ENCODE measurements around the gene BIK.
"Not testable (repeated sequence)": the region's sequence is repeated elsewhere in the genome, so short reads cannot be mapped to it uniquely, and the experiment has no call there.

BIK gene

GRCh38 chr22:43094085-43094484 is 16.5 kb upstream of the BIK start:
- H3K27ac ChIP-seq, result no peak overlapping the region
- no peak for TF ChIP-seq ZFX (IDR thresholded peaks at IDR 0.05; ENCODE audit: borderline replicate concordance)
- TF ChIP-seq CTCF (IDR thresholded peaks at IDR 0.05), result peak; percentile 19; the same call in 1 of the 2 replicates

GRCh38 chr22:43094551-43094950 is 16.0 kb upstream of the BIK start:
- H3K27ac ChIP-seq, result no peak overlapping the region

GRCh38 chr22:43096420-43096819 is 14.1 kb upstream of the BIK start:
- H3K27ac ChIP-seq, result no peak overlapping the region
- TF ChIP-seq ZFX (IDR thresholded peaks at IDR 0.05; ENCODE audit: borderline replicate concordance) (no peak), CTCF (IDR thresholded peaks at IDR 0.05) (no peak)

More at GRCh38 chr22:43094551-43094950, 16.0 kb upstream of the BIK start:
- TF ChIP-seq CTCF (IDR thresholded peaks at IDR 0.05), result no peak
- TF ChIP-seq ZFX (IDR thresholded peaks at IDR 0.05; ENCODE audit: borderline replicate concordance), result no peak

GRCh38 chr22:43098356-43098755 is 12.2 kb upstream of the BIK start:
- TF ChIP-seq CTCF (IDR thresholded peaks at IDR 0.05) (no peak), ZFX (IDR thresholded peaks at IDR 0.05; ENCODE audit: borderline replicate concordance) (no peak)
- no peak overlapping the region for H3K27ac ChIP-seq

GRCh38 chr22:43099095-43099494 is 11.5 kb upstream of the BIK start:
- no peak overlapping the region for H3K27ac ChIP-seq
- TF ChIP-seq ZFX (IDR thresholded peaks at IDR 0.05; ENCODE audit: borderline replicate concordance) (no peak), CTCF (IDR thresholded peaks at IDR 0.05) (no peak)

- no peak overlapping the region for H3K27ac ChIP-seq
- TF ChIP-seq CTCF (IDR thresholded peaks at IDR 0.05) (no peak), ZFX (IDR thresholded peaks at IDR 0.05; ENCODE audit: borderline replicate concordance) (no peak)
These were observed 10.3 kb upstream of the BIK start for GRCh38 chr22:43100225-43100624.

GRCh38 chr22:43101306-43101705 is 9.2 kb upstream of the BIK start:
- TF ChIP-seq ZFX (IDR thresholded peaks at IDR 0.05; ENCODE audit: borderline replicate concordance), result no peak
- no peak for TF ChIP-seq CTCF (IDR thresholded peaks at IDR 0.05)
- H3K27ac ChIP-seq, result no peak overlapping the region

- H3K27ac ChIP-seq, result not testable (repeated sequence)
These were observed 6.4 kb upstream of the BIK start for GRCh38 chr22:43104056-43104625.

GRCh38 chr22:43104950-43105349 is 5.6 kb upstream of the BIK start:
- H3K27ac ChIP-seq, result not testable (repeated sequence)
